ENCODE data around the gene XNDC1N. TPM values are rescaled to one million over a fixed set of nuclear protein-coding genes. Genes with fewer than 3 reads are reported as not detected.

Gene XNDC1N
- total and polyA plus RNA-seq, 2 of the 13 experiments (the other 11 are each of a cell fraction or from before 2014, with no cell fraction given) = 3.4 to 7.5 TPM

- no peak for TF ChIP-seq ZNF407 (CRISPR knock-in tag; IDR thresholded peaks at IDR 0.05; ENCODE audit: not compliant biosample characterization)
- no peak for TF ChIP-seq EZH2 (conservative IDR thresholded peaks at IDR 0.05; ENCODE audit: low read depth, low read length)
- no peak for TF ChIP-seq ARNT (IDR thresholded peaks at IDR 0.05)
- TF ChIP-seq MYPOP (CRISPR knock-in tag; IDR thresholded peaks at IDR 0.05) = peak; percentile 60; the same call in 1 of the 2 replicates
- no peak for TF ChIP-seq ZNF124 (CRISPR knock-in tag; IDR thresholded peaks at IDR 0.05)
- TF ChIP-seq ZNF543 (CRISPR knock-in tag; IDR thresholded peaks at IDR 0.05) = 0 out of 2 replicates have a peak, but pooled peaks have one; percentile 38
- TF ChIP-seq MXD3 (CRISPR knock-in tag; IDR thresholded peaks at IDR 0.05) = no peak
- TF ChIP-seq HDAC1 (CRISPR knock-in tag; IDR thresholded peaks at IDR 0.05) = peak; percentile 79
- TF ChIP-seq NPAS2 (CRISPR knock-in tag; IDR thresholded peaks at IDR 0.05; ENCODE audit: borderline replicate concordance) = no peak
- peak; percentile 62; the same call in 1 of the 2 replicates for TF ChIP-seq KLF12 (CRISPR knock-in tag; IDR thresholded peaks at IDR 0.05; ENCODE audit: borderline replicate concordance)
- no peak for TF ChIP-seq ZNF337 (CRISPR knock-in tag; IDR thresholded peaks at IDR 0.05; ENCODE audit: borderline replicate concordance, low read depth)
- TF ChIP-seq RELA (CRISPR knock-in tag; IDR thresholded peaks at IDR 0.05) = no peak
- TF ChIP-seq, protein P1, sequence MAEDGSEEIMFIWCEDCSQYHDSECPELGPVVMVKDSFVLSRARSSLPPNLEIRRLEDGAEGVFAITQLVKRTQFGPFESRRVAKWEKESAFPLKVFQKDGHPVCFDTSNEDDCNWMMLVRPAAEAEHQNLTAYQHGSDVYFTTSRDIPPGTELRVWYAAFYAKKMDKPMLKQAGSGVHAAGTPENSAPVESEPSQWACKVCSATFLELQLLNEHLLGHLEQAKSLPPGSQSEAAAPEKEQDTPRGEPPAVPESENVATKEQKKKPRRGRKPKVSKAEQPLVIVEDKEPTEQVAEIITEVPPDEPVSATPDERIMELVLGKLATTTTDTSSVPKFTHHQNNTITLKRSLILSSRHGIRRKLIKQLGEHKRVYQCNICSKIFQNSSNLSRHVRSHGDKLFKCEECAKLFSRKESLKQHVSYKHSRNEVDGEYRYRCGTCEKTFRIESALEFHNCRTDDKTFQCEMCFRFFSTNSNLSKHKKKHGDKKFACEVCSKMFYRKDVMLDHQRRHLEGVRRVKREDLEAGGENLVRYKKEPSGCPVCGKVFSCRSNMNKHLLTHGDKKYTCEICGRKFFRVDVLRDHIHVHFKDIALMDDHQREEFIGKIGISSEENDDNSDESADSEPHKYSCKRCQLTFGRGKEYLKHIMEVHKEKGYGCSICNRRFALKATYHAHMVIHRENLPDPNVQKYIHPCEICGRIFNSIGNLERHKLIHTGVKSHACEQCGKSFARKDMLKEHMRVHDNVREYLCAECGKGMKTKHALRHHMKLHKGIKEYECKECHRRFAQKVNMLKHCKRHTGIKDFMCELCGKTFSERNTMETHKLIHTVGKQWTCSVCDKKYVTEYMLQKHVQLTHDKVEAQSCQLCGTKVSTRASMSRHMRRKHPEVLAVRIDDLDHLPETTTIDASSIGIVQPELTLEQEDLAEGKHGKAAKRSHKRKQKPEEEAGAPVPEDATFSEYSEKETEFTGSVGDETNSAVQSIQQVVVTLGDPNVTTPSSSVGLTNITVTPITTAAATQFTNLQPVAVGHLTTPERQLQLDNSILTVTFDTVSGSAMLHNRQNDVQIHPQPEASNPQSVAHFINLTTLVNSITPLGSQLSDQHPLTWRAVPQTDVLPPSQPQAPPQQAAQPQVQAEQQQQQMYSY (CRISPR knock-in tag; IDR thresholded peaks at IDR 0.05) = no peak
Observed at GRCh38 chr11:71927820-71928736, at the start of gene XNDC1N (continued).
